ENCODE measurements around the gene VPS54.

Gene VPS54

DNA sequence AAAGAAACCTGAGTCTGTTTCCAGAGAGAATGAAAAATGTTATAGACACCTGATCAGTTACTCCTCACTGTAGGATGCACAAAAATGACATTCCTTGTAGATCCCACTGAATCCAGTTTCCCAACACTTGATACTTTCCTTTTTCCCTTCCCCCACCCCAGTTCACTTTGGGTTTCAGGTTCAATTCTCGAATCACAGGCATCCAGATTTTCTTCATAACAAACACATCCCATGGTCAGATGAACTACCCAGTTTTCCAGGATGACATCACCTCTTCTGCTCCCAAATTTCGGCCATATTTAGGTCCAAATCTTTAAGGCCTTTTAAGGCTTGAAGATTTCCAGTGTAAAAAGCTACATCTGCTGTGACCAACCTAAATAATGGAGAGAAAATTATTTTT lies 126.1 kb downstream of the VPS54 start:
- no peak for DNase-seq (ENCODE audit: low read depth)
- H3K4me3 ChIP-seq (replicated peaks; ENCODE audit: low read depth, low read length), result no peak overlapping the region
- TF ChIP-seq, protein P1, sequence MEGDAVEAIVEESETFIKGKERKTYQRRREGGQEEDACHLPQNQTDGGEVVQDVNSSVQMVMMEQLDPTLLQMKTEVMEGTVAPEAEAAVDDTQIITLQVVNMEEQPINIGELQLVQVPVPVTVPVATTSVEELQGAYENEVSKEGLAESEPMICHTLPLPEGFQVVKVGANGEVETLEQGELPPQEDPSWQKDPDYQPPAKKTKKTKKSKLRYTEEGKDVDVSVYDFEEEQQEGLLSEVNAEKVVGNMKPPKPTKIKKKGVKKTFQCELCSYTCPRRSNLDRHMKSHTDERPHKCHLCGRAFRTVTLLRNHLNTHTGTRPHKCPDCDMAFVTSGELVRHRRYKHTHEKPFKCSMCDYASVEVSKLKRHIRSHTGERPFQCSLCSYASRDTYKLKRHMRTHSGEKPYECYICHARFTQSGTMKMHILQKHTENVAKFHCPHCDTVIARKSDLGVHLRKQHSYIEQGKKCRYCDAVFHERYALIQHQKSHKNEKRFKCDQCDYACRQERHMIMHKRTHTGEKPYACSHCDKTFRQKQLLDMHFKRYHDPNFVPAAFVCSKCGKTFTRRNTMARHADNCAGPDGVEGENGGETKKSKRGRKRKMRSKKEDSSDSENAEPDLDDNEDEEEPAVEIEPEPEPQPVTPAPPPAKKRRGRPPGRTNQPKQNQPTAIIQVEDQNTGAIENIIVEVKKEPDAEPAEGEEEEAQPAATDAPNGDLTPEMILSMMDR (IDR thresholded peaks at IDR 0.05; ENCODE audit: low read length, missing control alignments), result no peak

DNA sequence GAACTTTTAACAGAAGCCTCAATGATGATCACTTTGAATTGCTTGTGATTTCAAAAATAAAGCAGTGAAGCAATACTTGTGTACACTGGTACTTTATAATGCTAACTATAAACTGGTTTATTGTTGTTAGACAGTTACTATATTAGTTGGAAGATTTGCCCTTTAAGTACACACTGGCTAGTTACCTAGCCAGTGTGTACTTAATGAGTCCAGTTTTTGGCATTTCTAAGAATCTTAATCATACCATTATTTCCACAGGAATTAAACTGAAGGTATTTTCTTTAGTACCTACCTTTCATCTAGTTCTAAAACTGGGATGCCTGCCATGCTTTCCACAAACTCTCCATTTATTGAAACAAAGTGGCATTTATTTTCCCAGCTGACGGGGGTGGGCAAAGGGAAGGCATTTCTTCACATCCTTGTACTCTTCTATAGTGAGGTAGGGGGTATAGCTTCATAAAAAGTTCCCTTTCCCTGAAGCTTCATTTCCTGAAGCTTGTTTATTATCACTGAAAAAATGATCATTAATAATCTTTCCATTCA lies 127.7 kb downstream of the VPS54 start:
- no peak for DNase-seq (ENCODE audit: low read depth)
- H3K4me3 ChIP-seq (replicated peaks; ENCODE audit: low read depth, low read length), result no peak overlapping the region
- TF ChIP-seq, protein P1 (IDR thresholded peaks at IDR 0.05; ENCODE audit: low read length, missing control alignments), result no peak

DNA sequence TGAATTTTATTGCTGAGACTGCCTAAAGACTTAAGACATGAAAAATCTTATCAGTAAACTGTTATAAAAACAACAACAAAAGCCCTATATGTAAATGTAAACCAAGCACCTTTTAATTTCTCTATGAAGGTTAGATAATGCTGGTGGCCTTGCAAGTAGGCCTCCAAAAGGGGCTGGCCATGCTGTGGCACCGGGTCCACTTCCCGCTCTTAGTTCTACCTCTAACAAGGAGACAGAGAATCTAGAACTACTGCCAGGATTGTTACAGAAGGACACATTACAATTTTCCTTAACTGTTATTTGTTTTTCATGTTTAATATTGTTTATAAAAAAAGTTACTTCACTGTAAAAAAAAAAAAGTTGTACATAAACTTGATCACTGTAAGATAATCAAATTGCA lies 128.6 kb downstream of the VPS54 start:
- DNase-seq (ENCODE audit: low read depth), result no peak
- TF ChIP-seq, protein P1 (IDR thresholded peaks at IDR 0.05; ENCODE audit: low read length, missing control alignments), result no peak
- H3K4me3 ChIP-seq (replicated peaks; ENCODE audit: low read depth, low read length), result no peak overlapping the region

DNA sequence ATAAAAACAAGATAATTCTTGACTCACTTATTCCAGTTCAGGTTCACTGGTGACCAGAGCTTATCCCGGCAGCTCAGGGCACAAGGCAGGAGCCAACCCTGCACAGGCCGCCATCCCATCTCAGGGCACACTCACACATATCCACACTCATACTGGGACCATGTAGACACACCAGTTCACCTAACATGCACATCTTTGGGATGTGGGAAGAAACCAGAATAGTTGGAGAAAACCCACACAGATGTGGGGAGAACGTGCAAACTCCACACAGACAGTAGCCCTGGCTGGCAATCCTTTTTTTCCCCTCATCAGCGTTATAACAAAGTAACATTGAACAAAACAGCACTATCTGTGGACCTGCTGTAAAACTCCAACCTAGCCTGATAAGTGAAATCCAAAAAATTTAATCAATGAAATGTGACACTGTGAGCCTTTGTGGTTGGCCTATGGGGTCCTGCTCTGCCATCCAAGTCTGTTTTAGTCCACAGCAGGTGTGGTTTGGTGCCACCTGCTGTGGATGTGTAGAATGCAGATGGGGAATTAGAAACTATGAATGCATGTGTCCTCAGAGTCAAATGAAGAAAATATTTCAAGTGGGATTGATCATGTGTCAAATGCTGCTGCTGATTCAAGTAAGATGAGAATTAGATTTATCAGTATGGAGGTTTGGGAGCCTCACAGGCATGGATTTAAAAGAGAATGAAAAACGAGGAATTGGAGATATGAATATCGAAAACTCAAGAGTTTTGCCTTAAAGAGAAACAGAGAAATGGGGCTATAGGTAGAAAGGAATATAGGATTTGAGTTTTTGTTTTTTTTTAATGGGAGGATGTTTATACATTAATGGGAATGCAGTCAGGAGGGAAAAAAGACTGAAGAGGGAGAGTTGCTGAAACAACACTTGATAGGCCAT lies 130.5 kb downstream of the VPS54 start:
- H3K4me3 ChIP-seq (replicated peaks; ENCODE audit: low read depth, low read length), result no peak overlapping the region
- TF ChIP-seq, protein P1 (IDR thresholded peaks at IDR 0.05; ENCODE audit: low read length, missing control alignments), result peak; percentile 77
- peak; percentile 54 for DNase-seq (ENCODE audit: low read depth)

DNA sequence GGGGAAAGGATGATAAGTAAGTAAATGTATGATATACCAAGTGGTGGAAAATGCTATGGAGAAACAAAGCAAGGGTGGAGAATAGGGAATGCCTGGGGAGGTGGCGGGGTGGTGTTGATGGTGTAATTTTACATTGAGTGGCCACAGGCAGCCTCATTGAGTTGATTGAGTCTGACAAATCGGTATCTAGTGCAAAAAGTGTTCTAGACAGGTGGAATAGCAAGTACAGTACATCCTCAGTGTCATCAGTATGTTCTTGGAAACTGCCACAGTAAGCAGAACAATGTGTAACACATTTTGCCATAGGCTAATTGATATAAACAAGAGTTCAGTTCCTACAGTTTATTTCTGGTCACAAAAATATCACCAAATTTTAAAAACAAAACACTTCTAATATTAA lies 131.2 kb downstream of the VPS54 start:
- DNase-seq (ENCODE audit: low read depth), result no peak
- TF ChIP-seq, protein P1 (IDR thresholded peaks at IDR 0.05; ENCODE audit: low read length, missing control alignments), result no peak
- no peak overlapping the region for H3K4me3 ChIP-seq (replicated peaks; ENCODE audit: low read depth, low read length)

DNA sequence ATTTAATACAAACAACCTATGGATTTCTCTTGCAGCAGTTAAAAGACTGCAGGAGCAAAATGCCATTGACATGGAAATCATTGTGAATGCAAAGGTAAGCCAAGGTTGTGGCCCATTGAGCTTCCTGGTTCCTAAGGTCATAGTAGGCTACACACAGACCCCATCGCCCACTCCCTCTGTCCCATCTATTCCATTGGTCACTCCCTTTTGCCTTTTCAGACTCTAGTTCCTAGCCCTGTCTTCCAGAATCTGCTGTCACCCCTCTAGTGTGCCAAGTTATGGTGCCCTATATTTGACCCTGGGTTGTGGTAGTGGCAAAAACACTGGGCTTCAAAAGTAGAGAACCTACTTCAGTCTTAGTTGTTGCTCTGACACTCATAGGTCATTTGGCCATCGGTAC lies 132.8 kb downstream of the VPS54 start:
- TF ChIP-seq, protein P1 (IDR thresholded peaks at IDR 0.05; ENCODE audit: low read length, missing control alignments), result no peak
- H3K4me3 ChIP-seq (replicated peaks; ENCODE audit: low read depth, low read length), result no peak overlapping the region
- DNase-seq (ENCODE audit: low read depth), result no peak
